DND-41 (cell line): ENCODE measurements around the gene RAVER2.
"Not testable (repeated sequence)": the region's sequence is repeated elsewhere in the genome, so short reads cannot be mapped to it uniquely, and the experiment has no call there.

Source experiments
- ATAC-seq: fragments of 200-7000 bp; cut with Tn5 transposase; 3 replicates; pipeline ENCODE4 v1.9.1; 2021; ENCODE audit warnings: low read depth; ENCODE audit not compliant: insufficient read depth
- DNase-seq: peaks from one replicate; pipeline ENCODE4 v3.0.0-alpha.2; 2020
- H2AFZ ChIP-seq: 2 replicates; pipeline ENCODE4 v1.6.0; 2012; ENCODE audit warnings: low read depth, low read length
- H3K27ac ChIP-seq: 2 replicates; pipeline ENCODE4 v1.5.1; 2012; ENCODE audit warnings: low read length, inconsistent platforms
- H3K27me3 ChIP-seq: fragments of 200-600 bp; sonication (generic); 2 replicates; pipeline ENCODE4 v1.6.0; 2012; ENCODE audit warnings: low read length, mild to moderate bottlenecking, inconsistent platforms; ENCODE audit not compliant: insufficient read depth, poor library complexity
- H3K36me3 ChIP-seq: 2 replicates; pipeline ENCODE4 v1.5.1; 2012; ENCODE audit warnings: low read length, inconsistent platforms; ENCODE audit not compliant: insufficient read depth
- H3K4me1 ChIP-seq: 2 replicates; pipeline ENCODE4 v1.5.1; 2012; ENCODE audit warnings: mild to moderate bottlenecking, low read length; ENCODE audit not compliant: insufficient read depth
- H3K4me2 ChIP-seq: 2 replicates; pipeline ENCODE4 v1.6.0; 2012; ENCODE audit warnings: mild to moderate bottlenecking, moderate library complexity, low read length, inconsistent platforms; ENCODE audit not compliant: insufficient read depth
- H3K4me3 ChIP-seq, 2 experiments: fragments of 200-600 bp in 1 of 2; shearing (Covaris generic) in 1 of 2; 2 replicates each; pipeline ENCODE4 v1.5.1; 2012 to 2016; ENCODE audit warnings: inconsistent platforms in 2 of 2, low read length in 2 of 2, mild to moderate bottlenecking in 2 of 2, low read depth in 1 of 2, moderate library complexity in 1 of 2
- H3K79me2 ChIP-seq: 2 replicates; pipeline ENCODE4 v1.6.0; 2012; ENCODE audit warnings: low read length, inconsistent platforms; ENCODE audit not compliant: insufficient read depth
- H3K9ac ChIP-seq: 2 replicates; pipeline ENCODE4 v1.6.0; 2012; ENCODE audit warnings: low read depth, mild to moderate bottlenecking, inconsistent platforms, low read length, moderate library complexity
- H3K9me3 ChIP-seq: 2 replicates; pipeline ENCODE4 v1.5.1; 2012; ENCODE audit warnings: low read length, moderate library complexity, mild to moderate bottlenecking, inconsistent platforms; ENCODE audit not compliant: insufficient read depth, severe bottlenecking
- H4K20me1 ChIP-seq: 2 replicates; pipeline ENCODE4 v1.6.0; 2012; ENCODE audit warnings: low read length; ENCODE audit not compliant: insufficient read depth
- CTCF ChIP-seq: IDR thresholded peaks from 2 replicates; pipeline ENCODE4 v1.5.1; 2012; ENCODE audit warnings: borderline replicate concordance, low read length, moderate library complexity, mild to moderate bottlenecking; ENCODE audit not compliant: poor library complexity, severe bottlenecking; ENCODE audit errors: extremely low read depth
- EZH2 ChIP-seq: IDR thresholded peaks from 3 replicates; pipeline ENCODE4 v1.6.1; 2012; ENCODE audit warnings: borderline replicate concordance, low read depth, mild to moderate bottlenecking, moderate library complexity, low read length, inconsistent platforms; ENCODE audit not compliant: severe bottlenecking

Gene RAVER2

GRCh38 chr1:64701071-64701470, 43.8 kb upstream of the RAVER2 start:
- no peak overlapping the region for H3K4me2 ChIP-seq
- H3K9ac ChIP-seq: no peak overlapping the region
- no peaks in the 10 kb centered on the region for H3K9me3 ChIP-seq
- ATAC-seq: no peak
- H3K4me3 ChIP-seq: no peak overlapping the region
- no peak overlapping the region for H3K27ac ChIP-seq
- no peaks in the 10 kb centered on the region for H3K79me2 ChIP-seq
- H2AFZ ChIP-seq: no peak overlapping the region
- DNase-seq: no peak
- H3K36me3 ChIP-seq: no peaks in the 10 kb centered on the region
- peaks cover 7% of the 10 kb centered on the region for H3K27me3 ChIP-seq
- no peaks in the 10 kb centered on the region for H3K4me1 ChIP-seq
- H4K20me1 ChIP-seq: no peaks in the 10 kb centered on the region
- TF ChIP-seq CTCF (no peak), EZH2 (no peak)

GRCh38 chr1:64701886-64702285, 43.0 kb upstream of the RAVER2 start:
- no peak overlapping the region for H3K4me3 ChIP-seq
- H3K36me3 ChIP-seq: no peaks in the 10 kb centered on the region
- H3K27ac ChIP-seq: no peak overlapping the region
- TF ChIP-seq CTCF (no peak), EZH2 (no peak)
- no peaks in the 10 kb centered on the region for H3K9me3 ChIP-seq
- H2AFZ ChIP-seq: no peak overlapping the region
- no peaks in the 10 kb centered on the region for H3K79me2 ChIP-seq
- H4K20me1 ChIP-seq: no peaks in the 10 kb centered on the region
- no peaks in the 10 kb centered on the region for H3K4me1 ChIP-seq
- no peak overlapping the region for H3K9ac ChIP-seq
- H3K27me3 ChIP-seq: peaks cover 8% of the 10 kb centered on the region
- DNase-seq (no peak), ATAC-seq (no peak)
- H3K4me2 ChIP-seq: no peak overlapping the region

GRCh38 chr1:64702670-64703069, 42.2 kb upstream of the RAVER2 start:
- H3K4me1 ChIP-seq, H2AFZ ChIP-seq, H3K9ac ChIP-seq, H3K36me3 ChIP-seq, H3K79me2 ChIP-seq, H3K9me3 ChIP-seq, H3K4me2 ChIP-seq, H3K4me3 ChIP-seq, H3K27me3 ChIP-seq, DNase-seq, H4K20me1 ChIP-seq, ATAC-seq, H3K27ac ChIP-seq: not testable (repeated sequence)

GRCh38 chr1:64703600-64703999, 41.3 kb upstream of the RAVER2 start:
- Histone ChIP-seq H3K79me2 (no peaks in the 10 kb centered on the region), H3K27me3 (peaks cover 8% of the 10 kb centered on the region), H3K4me1 (no peaks in the 10 kb centered on the region), H3K36me3 (no peaks in the 10 kb centered on the region), H3K9ac (no peak overlapping the region), H3K4me3 (no peak overlapping the region), H3K9me3 (no peaks in the 10 kb centered on the region), H3K4me2 (no peak overlapping the region), H4K20me1 (no peaks in the 10 kb centered on the region), H3K27ac (no peak overlapping the region), H2AFZ (no peak overlapping the region)
- no peak for ATAC-seq
- DNase-seq: no peak
- TF ChIP-seq CTCF (no peak), EZH2 (no peak)
